Stimulated activated CD8-positive, alpha-beta memory T cell treated with anti-CD3 and anti-CD28 coated beads, Interleukin-12 subunit alpha, Interleukin-12 subunit beta, amount 100 ng/mL, for 1 hour (primary cell): ENCODE results near the gene SLC24A3.

Source experiments
- DNase-seq: peaks from one replicate; pipeline ENCODE4 v3.0.0-alpha.2; 2020; ENCODE audit warnings: low read depth

The SLC24A3 gene

DNA sequence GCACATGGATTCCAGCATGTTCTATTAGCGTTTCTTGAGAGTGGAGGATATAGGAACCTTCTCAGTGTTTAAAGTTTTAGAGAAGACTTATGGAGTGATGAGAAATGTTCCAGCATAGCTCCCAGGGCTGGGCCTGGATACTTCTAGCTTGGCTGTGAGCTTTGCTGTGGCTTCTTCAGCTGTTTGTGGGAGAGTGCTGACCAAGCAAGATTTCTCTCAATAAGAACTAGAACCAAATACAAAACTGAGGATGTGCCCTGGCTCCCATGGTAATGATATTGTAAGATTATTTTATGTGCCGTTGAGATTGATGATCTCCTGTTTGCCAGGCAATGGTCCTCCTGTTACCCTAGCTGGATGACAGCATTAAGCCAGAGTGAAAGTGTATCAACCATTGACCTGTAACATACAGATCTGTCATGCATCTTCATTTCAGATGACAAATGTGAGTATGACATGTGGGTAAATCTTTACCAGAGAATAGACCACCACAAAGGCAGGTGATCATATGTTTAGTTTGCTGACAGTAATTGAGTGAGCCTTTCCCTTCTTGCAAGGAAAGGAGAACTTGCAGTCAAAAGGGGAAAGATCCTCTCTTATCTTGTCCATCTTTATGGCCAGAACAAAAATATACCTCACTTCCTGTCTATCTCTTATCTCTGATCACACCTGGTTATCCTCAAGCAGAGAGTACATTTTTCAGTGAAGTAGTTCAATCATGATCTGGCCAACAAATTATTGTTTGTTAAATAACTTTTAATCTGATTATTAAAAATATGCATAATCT, 180.1 kb downstream of the SLC24A3 start:
- no peak for DNase-seq

DNA sequence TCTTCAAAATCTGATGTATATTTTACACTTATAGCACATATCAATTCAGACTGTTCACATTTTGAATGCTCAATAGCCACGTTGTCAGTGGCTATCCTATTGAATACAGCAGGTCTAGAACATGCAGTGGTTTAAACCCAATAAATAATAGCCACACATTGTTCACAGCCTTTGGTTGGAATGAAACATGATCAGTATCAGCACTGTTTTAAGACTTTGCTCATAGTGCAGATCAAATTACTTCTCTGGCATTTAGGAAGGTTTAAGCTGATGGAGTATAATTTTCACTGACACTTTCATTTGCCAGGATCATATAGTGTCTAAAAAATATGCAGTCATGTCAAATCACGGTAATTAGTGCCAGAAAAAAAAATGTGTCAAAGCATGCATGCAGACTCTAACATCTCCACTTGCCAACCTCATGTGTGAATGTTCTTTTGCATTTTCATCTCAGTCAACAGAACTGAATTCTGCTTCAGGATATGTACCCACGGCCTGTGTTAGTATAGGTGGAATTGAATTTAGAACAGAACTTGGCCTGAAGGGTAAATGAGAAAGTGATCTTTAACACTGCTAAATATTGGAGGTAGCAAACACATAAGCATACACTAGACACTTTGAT, 184.1 kb downstream of the SLC24A3 start:
- no peak for DNase-seq

DNA sequence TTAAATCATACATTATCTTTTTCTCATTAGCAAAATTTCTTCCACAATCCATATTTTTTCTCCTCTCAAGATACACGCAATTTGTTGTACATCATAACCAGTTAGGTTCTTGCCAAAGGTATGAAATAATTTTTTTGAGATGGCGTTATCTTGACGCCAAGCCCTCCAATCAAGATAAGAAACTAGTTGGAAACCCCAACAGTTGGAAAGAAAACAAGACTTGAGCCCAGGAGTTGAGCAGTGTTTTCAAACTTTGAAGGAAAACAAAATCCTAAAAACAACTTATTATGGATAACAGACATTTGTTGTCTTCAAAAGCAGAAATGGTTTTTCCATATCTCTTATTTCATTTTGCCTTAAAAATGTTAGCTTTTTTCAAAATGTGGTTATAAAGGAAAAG, 184.8 kb downstream of the SLC24A3 start:
- no peak for DNase-seq

- no peak for DNase-seq
Measured at GRCh38 chr20:19397666-19398065, 185.2 kb downstream of the SLC24A3 start.

DNA sequence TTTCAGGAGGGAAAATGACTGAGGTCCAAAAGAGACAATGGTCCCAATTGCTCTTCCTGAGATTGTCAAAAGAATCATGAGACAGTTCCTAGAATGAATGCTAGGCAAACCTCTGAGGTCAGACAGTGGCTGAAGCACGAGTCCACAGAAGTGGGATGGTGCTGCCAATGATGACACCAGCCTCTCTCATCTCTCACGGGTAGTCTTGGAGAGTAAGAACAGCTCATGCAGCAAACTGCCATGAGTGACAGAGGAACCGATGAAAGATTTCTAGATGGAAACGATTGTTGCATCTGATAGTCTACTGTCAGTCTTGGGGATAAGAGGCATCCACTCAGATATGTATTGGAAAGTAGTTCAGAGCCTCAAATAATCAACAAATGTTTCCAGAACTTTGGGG, 188.7 kb downstream of the SLC24A3 start:
- DNase-seq, result no peak

DNA sequence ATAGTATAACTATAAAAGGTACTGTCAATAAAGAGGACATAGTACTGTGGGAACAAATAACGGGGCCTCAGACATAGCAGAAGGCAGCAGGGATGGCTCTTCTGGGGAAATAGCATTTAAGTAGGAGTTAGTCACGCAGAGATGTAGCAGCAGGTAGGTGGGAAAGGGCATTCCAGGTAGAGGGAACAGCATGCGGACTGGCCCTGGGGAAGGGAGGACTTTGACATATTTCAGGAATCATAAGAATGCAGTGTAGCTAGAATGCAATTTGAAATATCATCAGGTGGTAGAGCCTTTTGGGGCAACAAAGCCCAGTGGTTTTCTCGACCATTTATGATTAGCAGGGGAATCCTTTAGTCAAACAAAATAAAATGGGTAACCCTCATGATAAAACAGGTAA, 191.1 kb downstream of the SLC24A3 start:
- no peak for DNase-seq

GRCh38 chr20:19404826-19405225, 192.4 kb downstream of the SLC24A3 start:
- DNase-seq, result no peak

DNA sequence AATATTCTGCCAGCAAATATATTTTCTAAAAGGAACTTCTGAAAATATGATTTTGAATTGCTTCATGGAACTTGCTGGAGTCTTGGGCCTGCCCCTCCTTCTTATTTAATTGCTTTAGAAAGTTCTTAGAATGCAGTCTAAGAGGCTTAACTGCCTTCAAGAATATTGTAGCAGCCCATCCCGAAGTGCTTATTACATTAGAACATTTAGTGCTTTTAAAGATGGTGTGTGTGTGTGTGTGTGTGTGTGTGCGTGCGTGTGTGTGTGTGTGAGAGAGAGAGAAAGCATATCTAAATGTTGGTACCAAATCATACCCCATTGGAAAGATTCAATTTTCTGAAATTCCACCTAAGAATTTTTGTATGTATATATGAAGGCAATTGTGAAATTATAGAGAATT, 193.5 kb downstream of the SLC24A3 start:
- DNase-seq, result no peak

DNA sequence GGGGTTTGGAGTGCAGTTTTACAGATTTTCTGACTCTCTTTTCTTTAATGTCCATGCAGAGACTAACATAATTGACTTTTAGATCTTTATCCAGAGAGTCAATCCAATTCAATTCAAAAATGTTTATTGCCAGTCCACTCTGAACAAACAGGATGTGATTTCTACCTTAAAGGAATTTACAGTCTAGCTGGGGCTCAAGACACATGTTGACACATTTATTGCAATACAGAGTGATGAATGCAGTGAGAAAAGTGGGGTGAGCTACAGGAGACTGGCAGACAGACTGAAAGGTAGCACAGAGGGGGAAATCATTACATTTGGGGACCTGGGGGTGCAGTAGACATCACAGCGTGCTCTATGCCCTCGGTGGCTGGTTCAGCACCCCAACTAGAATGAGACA, 193.9 kb downstream of the SLC24A3 start:
- no peak for DNase-seq

GRCh38 chr20:19407196-19407595, 194.8 kb downstream of the SLC24A3 start:
- DNase-seq, result no peak

DNA sequence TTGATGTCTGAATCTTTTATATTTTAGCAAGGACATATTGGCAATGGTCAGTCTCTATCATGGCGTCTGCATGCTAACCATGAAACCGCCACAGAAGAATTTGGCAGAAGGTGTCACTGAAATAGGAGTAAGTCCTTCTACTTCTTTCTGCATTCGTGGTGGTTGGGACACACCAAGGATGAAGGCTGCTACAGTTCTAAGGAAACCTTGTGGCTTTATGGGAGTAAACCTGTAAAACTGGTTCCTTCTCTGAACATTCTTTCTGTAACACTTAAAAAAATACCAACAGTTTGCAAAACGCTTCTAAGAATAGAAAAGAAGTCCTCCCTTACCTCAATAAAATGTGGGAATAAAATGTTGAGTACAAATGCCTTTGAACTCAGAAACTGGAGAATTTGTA, 195.3 kb downstream of the SLC24A3 start:
- no peak for DNase-seq

DNA sequence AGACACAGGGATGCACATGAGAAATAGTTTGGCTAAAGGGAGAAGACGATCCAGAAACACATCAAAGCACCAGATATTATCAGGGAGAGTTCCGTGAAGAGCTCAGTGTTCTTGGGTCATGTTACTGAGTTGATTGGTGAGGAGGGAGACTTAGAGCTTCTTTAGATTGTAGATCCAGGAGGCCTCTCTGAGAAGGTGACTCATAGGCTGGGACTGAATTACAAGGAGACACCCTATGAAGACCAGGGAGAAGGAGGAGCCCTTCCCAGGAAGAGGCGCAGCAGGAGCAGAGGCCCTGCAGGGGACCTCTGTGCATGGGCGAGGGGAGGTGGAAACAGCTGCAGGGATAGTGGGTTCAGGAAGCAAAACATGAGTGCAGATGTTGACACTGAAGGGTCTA, 196.5 kb downstream of the SLC24A3 start:
- no peak for DNase-seq

DNA sequence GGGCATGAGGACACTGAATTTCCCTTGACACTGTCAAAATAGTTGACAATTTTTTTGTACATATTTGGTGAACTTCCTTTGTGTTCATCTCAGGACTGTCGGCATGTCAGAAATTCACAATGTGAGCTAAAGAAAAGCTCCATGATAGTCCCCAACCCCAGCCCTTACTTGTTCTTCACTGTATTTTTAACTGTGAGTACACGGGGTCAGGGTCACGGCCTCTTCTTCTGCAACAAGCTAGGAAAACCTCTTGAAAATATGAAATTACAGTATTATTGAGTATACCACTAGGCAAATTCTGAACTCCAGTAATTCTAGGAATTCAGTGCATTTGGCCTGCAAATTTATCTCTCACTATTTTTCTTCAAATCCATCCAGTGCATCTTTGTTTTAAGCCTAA, 199.4 kb downstream of the SLC24A3 start:
- no peak for DNase-seq

- DNase-seq, result no peak
Measured at GRCh38 chr20:19412254-19412653, 199.8 kb downstream of the SLC24A3 start.

- no peak for DNase-seq
Measured at GRCh38 chr20:19414600-19414999, 202.2 kb downstream of the SLC24A3 start.

DNA sequence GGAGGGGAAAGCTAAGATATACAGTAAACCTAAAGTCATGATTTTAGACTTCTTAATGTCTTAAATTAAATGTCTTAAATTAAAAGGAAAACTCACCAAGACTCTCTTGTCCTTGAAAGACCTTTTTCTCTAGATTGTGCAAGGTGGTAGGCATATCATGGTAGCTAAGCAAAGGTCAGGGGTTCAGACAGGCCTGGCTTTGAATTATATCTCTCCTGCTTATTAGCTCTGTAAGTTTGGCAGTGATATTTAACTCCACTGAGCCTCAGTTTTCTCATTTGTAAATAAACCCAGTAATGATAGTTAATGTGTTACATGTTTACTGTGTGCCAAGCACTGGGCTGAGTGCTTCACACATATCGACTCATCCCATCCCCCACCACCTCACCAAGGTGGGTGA, 203.3 kb downstream of the SLC24A3 start:
- no peak for DNase-seq

DNA sequence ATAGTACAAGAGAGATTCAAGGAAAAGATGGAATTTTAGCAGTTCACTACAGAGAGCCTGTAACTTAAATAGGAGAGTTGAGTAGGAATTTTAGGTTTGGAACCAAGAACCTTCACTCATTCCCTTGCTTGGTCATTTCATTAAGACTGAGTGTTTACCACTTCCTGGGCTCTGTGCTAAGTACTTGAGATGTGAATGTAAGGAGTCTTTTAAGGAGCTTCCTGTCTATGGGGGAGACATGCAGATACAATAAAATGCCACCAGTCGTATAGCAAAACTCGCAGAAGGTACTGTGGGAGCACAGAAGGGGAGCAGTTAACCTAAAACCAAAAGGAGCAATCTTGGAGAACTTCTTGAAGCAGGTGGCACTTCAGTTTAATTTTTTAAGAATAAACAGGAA, 204.2 kb downstream of the SLC24A3 start:
- DNase-seq, result no peak

GRCh38 chr20:19419396-19419795, 207.0 kb downstream of the SLC24A3 start:
- DNase-seq, result no peak

DNA sequence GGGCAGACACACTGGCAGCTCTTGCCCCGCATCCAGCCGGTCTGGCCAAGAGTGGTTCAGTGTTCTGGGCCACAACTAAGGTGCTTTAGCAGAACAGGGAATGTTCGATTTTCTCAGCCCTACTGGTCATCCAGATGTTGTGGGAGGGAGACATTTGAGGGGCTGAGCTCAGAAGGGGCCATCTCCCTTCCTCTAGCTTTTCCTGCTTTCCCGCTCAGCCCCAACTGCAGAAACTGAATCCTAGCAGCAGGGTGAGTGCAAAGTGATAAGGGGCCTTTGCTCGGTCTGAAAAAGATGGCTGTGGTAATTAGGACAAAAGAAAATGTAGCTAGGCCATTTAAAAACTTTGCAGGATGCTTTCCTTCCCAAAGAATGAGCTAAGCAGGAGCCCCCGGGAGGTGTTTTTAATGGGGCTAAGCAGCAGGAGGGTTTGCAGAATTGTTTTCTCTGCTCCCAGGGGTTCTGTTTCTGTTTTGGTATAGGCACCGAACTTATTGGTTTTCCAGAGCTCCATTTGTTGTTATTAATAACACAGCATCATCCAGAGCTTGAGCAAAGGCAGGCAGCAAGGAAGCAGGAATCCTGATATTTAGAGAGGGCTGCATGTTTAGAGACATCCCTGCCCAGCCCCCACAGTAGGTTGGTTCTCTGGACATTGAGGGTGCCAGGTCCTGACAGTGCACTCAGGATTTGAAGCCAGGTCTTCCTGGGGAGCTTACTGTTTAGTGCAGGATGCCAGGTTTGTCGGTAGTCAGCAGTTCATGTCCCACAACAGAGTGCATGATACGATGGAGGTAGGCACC, 210.9 kb downstream of the SLC24A3 start:
- no peak for DNase-seq

DNA sequence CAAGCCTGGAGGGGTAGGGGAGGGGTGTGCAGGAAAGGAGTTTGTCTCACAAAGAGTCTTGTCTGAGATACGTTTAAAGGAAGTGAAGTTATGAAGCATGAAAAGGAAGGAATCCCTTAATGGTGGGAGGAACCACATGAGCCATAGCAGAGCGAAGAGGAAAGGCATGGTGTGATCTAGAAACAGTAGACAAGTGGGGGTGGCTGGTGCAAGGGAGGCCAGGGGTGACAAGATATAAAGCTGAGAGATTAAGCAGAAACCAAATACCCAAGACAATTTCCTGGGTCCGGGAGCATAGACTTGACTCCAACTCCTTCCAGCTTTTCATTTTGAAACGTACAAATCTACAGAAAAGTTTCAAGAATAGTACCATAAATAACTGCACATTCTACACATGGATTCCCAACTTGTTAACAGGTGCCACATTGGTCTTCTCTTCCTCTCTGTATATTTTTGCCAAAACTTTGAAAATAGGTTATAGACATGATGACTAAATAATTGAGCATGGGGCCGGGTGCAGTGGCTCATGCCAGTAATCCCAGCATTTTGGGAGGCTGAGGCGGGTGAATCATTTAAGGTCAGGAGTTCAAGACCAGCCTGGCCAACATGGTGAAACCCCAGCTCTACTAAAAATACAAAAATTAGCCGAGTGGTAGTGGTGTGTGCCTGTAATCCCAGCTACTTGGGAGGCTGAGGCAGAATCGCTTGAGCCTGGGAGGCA, 211.6 kb downstream of the SLC24A3 start:
- no peak for DNase-seq

DNA sequence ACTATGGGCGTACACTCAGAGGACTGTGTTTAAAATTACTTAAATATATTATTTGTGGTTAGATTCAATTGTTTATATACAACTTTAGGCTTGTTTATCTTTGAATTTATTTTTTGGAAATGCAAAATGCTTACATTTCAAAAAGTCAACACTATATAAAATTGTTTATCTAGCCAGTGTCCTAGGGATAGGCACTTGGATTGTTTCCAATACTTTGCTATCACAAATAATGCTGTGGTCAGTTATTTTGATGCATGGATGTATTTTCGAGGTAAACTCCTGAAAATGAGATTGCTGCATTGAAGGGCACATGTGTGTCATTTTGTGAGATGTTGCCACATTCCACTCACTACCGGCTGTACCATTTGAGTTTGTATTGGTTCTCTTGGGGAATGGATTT, 213.9 kb downstream of the SLC24A3 start:
- DNase-seq, result no peak

DNA sequence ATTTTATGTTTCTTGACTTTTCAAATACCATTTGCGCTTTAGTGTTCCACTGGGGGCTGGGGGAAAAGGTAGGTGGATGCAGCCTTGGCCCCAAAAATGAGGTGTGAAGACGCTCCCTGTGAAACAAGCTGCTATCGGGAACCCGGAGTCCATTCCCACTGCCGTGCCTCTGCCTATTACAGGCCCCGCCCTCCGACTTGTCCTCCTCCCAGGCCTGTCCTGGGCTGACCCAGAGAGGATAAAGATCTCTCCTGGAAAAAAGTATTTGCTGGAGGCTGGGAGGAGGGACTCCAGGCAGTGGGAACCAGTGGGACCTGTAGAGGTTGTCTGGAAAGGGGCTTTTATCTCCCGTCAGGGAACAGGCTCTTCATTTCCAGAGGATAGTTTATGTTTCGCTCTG, 215.0 kb downstream of the SLC24A3 start:
- no peak for DNase-seq
